Left cardiac atrium (tissue), 4 donors: ENCODE measurements around the gene RAD51B. TPM values are rescaled to one million over a fixed set of nuclear protein-coding genes. Genes with fewer than 3 reads are reported as not detected.
"Not testable (repeated sequence)": the region's sequence is repeated elsewhere in the genome, so short reads cannot be mapped to it uniquely, and the experiment has no call there.

ENCODE experiments used
- ATAC-seq, 2 donors: fragments of 200-7000 bp; cut with Tn5 transposase; one replicate each; pipeline ENCODE4 v1.9.1; 2020; ENCODE audit warnings: mild to moderate bottlenecking in 2 of 2, moderate library complexity in 2 of 2
- DNase-seq: peaks from one replicate; pipeline ENCODE4 v3.0.0-alpha.2; 2020
- intact Hi-C, 2 donors: fragments of 100-400 bp; cut with DNase I; formaldehyde crosslinking; loops; one replicate each; pipeline versions ENCODE4 v1.14.1 to v1.15.1; 2022 to 2023
- long read RNA-seq: library from polyadenylated mRNA; unstranded; transcript quantifications from one replicate; pipeline ENCODE4 v2.0.0, GENCODE V29; 2021
- total RNA-seq, 2 donors: library from RNA; stranded (reverse); fragmentation: NEBNext Ultra II Directional; extraction: Animal tissue kit (Norgen Biotek cat#: 25700); gene quantifications; one replicate each; pipeline ENCODE4 v1.2.1, GENCODE V29; 2021
- donor health status: DM: no; HTN: yes; CAD: no.
- donor health status: DM: no; HTN: yes; CAD: no; lungs with severe emphysema.
- donor health status: DM: yes; HTN: yes; CAD: no.
- donor health status: Dilated cardiomyopathy.

RAD51B gene
- 1 to 10 TPM; 4.4 to 6.6 TPM for total RNA-seq
- long read RNA-seq = 0 reads

DNA sequence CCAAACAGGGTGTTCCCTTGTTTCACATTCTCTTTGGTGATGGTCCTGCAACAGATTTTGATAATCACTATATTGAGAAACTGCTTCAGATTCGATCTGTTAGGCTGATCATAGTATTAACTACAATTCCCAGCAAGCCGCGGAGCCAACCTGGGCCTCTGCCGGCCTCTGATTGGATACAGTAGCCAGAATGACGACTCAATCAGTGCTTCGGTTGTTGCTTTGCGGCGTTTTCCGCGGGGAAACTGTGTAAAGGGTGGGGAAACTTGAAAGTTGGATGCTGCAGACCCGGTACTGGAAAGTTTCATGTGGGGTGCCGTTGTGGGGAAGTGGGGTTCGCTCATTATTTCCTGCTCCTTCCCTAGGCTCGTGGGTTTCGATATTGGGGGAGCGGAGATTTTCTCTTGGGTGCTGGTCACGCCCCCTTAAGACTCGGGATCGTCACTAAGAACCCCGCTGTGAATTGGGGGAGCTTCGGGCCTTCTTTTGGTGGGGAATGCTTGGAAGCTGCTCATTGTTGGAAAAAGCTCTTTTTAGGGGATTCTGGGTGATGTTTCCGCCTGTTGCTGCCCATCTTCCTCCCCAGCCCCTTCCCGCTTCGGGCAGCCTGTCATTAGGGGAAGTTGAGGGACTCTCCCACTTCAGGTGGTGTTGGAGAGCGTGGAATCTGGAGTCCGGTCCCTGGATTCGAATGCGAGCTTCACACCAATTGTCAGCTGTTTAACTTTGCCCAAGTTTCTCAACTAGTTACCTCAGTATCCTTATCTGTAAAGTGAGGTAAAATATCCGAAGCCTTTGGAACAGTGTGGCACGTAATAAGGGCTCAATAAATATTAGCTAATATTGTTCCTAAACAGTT is at the start of gene RAD51B:
Gene RAD51B, plus strand, starts transcription at position 217 of the 859 bp plus-strand sequence.
- ATAC-seq (peak; percentile 86 to 87), DNase-seq (peak; percentile 89)
- intact Hi-C loops = no loop called here

DNA sequence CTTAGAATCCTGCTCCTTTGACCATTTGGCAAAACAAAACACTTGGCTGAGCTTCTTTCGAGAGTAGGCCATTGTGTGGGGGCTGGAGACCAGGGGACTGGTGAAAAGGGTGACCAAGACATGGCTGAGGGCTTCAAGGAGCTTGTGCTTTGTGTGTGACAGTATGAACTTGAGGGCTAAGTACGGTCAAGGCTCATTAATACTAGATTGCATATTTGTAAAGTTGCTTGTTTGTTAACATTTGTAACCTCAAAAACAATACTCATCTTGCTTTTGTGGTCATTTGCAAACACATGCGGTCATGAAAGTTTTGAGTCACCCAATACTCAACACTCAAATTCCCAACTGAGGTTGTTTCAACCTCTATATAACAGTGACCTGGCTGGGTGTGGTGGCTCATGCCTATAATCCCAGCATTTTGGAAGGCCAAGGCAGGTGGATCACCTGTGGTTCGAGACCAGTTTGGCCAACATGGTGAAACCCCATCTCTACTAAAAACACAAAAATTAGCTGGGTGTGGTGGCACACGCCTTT is 45.7 kb upstream of the RAD51B start:
- DNase-seq (no peak), ATAC-seq (no peak)
- intact Hi-C loops = no loop called here

DNA sequence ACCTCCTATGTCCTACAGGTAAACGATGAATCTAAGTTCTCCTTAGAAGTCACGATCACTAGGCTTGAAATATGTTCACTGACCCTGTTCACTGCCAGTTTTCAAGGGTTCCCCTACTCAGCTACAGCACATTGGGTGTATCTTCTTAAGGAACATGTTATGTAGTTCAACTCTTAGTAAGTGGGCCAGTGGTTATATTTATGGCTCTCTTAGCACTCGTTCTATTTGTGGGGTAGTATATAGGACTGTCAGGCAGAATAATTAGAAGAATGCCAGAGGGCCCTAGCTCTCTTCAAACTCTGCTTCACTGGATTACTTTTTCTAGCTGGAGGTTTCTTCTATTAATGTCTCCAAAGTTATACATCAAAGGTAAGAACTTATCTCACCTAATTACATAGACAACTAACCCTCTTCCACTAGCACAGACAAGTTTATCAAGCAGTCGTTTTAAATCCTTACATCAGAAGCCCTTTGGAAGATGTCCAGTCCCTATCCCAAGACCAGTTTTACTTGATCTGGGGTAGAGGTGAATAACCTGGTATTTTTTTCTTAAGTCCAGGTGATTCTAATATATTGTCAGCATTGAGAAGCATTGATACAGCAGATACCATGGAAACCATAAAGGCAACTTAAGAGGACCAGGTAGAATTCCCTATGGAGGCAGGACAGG is 42.8 kb upstream of the RAD51B start:
- no peak for ATAC-seq
- intact Hi-C loops = no loop called here

DNA sequence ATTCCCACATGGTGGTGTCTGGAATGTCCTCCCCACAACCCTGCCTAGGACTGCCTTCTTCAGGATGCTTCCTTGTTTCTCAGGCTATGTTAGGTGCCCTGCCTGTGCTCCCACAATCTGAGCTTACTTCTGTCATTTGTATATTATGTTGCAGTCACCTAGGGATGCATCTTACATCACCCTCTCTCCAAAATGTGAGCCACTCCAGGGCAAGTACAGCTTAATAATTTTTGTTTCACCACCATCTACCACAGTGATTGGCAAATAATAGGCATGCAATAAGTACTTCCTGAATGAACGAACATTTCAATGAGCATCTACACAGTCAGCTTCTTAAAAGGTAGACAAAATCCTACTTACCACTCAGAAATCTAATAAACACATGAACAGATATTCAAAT is 40.8 kb upstream of the RAD51B start:
- no peak for DNase-seq
- ATAC-seq = no peak
- intact Hi-C loops = no loop called here

More for the DNA sequence above, 42.8 kb upstream of the RAD51B start:
- no peak for DNase-seq

DNA sequence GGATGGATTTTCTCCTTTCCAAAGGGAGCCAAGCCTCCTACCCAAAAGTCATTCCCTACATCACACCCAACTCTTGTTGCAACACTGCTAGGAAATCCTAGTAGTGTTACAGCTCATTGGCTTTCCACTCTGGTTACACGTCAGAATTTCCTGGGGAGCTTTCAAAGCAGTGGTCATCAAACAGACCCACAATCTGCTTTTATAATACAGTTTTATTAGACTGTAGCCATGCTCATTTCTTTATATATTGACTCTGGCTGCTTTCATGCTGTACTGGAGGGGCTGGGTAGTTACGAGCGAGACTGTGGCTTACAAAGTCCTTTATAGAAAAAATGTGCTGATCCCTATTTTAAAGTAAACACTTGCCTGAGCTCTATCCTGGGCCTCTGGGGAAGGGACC is 37.5 kb upstream of the RAD51B start:
- no peak for ATAC-seq
- intact Hi-C loops = no loop called here
- DNase-seq = no peak

DNA sequence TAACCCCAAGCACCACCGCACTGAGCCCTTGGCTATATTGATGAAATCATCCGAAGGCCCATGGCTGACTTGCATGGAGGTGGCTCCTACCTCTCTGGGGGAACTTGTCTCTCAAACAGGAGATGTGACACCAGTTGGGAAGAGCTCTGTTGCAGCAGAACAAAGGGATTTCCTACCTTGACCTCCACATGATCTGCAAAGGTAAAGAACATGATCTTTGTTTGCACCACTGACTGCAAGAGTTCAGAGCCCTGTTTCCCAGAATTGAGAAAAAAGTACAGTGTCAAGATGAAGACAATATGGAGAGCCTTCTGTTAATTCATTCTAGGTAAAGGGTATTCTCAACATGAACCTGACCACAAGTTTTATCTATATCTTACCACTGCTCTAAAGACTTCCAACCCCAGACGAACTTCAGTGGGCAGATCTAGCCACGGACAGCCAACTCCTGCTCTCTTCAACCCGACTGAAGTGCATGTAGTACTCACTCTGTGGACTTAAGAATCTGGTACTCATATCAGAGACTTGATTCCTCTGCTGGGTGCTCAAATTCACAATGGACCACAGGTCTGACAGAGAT is 35.2 kb upstream of the RAD51B start:
- intact Hi-C loops = no loop called here
- DNase-seq = no peak
- no peak for ATAC-seq

DNA sequence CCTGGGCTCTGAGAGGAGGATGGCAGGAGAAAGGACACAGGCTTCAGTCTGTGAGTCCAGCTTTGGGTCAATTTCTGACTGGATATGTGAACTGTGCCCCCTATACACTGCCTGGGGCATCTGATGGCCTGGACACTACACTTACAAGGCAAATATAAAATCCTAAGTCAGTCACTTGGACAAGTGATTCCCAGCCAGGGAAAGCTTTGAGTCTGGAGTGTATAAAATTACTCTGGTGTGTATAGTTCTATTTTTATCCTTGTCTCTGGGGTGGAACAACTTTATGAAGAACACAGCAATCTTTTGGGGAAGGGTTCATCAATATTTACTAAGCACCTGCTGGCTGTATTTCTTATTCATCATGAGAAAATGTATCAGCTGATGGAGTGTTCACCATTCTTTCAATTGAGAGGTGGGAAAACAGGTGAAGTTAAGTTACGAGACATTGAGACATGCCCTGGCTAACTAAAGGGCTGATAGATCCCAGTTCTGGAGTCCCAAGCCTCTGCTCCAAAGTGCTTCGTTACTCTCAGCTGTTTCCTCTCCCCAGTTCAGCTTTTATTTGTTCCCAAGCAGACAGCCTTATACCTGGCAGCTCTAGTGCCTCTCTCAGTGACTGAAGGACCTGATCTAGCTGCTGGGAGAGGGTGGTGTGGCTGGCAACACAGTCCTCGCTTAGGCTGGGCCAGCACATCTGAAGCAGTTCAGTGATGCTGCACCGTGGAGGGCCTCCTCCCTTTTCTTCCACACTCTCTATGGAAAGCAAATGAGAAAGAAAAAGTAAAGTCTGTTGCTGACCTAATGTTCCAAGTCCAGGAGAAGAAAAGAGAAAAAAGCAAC is 34.1 kb upstream of the RAD51B start:
- intact Hi-C loops = no loop called here
- ATAC-seq = no peak
- no peak for DNase-seq

DNA sequence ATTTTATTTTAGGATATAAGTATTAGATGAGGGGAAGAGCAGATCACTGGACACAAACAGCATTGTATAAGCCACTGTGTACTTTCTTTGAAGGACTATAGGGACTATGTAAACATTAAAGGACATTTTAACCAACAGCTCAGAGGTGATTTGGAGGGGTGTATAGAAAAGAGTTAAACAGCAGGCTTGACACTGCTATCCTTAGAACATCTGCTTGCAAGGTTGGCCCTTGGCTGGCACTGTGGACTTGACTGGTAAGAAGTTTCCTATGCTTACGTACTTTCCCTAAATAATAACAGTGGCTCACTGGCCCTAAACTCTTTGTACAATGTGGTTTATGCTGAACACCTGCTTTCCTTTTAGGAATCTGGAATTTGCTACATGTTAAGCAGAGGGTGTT is 31.9 kb upstream of the RAD51B start:
- intact Hi-C loops = no loop called here
- ATAC-seq (no peak), DNase-seq (no peak)

DNA sequence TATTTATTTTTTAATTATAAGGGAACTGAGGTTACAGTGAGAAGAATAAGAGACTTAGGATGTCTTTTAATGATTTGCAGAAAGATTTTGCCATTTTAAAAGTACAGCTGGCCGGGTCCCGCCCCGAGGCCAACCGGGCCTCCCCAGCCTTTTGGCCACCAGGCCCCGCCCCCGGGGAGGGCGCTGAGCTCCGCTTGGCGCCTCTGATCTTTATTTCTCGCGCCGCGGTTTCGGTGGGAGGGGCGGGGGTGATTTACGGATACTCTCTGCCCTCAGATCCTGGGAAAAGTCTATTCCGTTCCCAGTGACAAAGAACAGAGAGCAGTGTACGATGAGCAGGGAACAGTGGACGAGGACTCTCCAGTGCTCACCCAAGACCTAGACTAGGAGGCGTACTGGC is 20.8 kb upstream of the RAD51B start:
- intact Hi-C loops = no loop called here
- no peak for DNase-seq
- ATAC-seq = no peak

DNA sequence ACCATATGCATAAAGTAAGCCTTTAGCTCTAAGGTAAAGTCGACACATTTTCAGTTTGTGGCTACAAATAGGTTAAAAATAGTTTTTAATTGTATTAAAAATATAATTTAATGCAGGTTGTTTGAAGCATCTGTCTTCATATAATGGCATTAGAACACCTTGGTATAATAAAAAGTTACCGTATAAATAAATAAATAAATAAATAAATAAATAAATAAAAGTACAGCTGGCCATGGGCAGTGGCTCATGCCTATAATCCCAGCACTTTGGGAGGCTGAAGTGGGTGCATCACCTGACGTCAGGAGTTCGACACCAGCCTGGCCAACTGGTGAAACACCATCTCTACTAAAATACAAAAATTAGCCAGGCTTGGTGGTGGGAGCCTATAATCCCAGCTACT is 18.8 kb upstream of the RAD51B start:
- intact Hi-C loops = no loop called here
- DNase-seq = no peak
- ATAC-seq = no peak

DNA sequence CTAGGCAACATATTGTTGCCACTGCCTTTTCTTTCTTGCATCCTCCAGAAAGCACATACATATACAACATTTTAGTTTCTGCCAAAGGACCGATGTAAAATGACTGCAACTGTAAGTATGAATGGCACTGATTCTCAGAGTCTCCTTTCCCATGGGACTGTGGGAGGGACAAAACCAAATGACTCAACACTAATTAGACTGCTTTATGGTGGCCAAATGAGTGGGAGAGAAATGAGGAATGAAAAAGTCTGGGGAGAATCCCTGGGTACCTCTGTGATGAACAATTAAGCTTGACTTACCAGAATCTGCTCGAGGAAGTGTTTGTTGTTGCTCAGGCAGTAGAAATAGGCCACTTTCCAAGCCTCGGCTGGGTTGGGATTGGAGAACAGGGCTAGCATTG is 13.3 kb upstream of the RAD51B start:
- ATAC-seq (no peak), DNase-seq (no peak)
- intact Hi-C loops = no loop called here

DNA sequence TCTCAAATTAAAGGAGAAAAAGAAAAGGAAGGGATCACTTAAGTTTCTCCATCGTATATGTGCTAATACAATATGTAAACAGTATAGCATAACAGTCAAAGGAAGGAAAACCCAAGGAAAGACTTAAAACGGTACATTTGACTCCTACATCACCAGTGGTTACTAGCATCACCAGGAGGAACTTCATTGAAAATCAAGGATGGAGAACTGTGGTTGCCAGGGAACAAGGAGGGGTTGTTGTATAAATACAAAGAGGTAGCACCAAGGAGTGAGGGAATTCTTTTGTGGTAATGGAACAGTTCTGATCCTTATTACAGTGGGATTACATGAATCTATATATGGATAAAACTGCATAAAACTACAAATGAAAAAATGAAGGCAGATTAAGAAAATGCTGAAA is 4.8 kb upstream of the RAD51B start:
- no peak for ATAC-seq
- no peak for DNase-seq
- intact Hi-C loops = no loop called here

DNA sequence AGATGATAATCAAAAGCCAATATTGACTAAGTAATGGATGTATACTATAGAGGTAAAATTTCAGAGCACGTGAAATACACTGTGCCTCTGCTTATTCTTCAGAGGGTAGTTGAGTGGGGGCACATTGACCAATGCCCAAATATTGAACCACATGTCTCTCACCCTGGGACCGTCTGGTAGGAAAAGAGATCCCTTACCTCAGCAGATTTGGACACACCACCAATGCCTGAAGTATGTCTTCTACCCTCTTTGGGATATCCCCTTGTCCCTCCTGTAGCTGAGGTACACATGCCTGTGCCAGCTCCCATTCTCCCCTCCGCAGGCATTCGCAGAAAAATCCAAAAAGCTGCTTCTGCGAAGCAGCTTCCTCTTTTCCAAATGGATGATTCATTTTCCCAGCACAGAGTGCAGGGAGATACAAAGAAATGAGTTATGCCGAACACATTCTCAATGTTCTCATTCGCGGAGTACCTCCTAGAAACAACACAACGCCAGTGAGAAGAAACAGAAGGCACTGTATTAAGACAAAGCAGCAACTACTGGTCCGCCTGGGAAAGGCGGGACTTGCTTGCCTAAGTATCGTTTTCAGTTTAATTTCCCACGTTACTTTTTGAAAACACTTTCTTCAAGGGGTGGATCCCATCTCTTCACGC is 3.9 kb upstream of the RAD51B start:
- ATAC-seq = peak in 1 of 2 donors; percentile 2
- DNase-seq = no peak

DNA sequence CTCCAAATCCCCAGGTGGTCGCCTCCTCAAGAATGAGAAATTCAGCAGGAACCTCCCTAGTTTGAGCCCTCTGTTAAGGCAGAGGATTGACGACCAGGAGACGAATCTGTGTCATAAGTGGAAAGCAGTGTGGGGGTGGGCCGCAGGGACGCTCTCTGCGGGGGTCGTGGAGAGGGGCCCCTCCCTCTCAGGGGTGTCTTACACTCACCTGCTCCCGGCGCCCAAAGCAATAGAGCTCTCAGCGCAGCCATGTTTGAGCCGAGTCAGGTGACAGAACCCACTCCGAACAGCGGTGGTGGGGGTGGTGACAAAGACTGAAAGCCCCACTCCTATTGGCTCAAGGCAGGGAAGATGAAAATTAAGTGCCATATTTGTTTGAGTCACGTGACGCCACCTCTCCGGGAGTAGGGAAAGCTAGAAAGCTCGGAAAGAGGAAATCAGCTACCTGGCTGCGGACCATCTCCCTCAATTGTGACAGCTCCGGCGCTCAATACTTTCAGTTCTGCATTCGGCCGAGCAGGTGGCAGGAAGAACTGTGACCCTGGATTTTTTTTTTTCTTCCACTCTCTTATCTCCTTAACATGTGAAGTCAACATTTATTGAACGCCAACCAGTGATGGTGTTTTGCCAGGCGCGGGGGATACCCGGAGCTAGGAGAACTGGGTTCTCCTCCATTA is 3.1 kb upstream of the RAD51B start, which contains the start of gene ZFYVE26:
Gene ZFYVE26, minus strand, starts transcription at position 265 of the 677 bp plus-strand sequence. CDS start 627 bp downstream, outside the sequence.
- intact Hi-C loops = no loop called here
- ATAC-seq (peak; percentile 96 to 98), DNase-seq (peak; percentile 92)

More for the DNA sequence above, 3.9 kb upstream of the RAD51B start:
- intact Hi-C loops = no loop called here

DNA sequence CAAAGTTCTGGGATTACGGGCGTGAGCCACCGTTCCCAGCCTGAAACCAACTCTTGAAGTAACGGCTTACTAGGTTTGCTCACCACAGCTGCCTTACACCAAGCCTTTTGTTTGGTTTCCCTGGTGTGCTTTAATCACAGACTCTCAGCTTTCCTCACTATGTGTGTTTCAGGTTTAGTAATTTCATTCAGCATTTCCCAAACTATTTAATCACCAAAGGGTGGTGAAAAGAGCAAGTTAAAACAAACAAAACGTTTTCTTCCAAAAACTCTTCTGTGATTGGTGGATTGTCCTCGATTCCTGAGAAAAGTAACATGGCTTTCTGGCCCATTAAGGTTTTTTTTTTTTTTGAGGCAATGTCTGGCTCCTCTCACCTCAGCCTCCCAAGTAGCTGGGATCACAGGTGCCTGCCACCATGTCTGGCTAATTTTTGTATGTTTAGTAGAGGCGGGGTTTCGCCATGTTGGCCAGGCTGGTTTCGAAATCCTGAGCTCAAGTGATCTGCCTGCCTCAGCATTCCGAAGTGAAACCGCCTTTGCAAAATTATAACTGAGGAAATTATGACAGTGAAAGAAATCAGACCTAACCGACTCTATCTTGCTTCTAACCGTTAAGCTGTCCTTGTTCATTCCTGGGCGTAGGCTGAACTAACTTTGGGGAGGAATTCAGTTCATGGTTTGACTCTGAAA is 1.7 kb upstream of the RAD51B start:
- DNase-seq (no peak), ATAC-seq (no peak)
- intact Hi-C loops = no loop called here

DNA sequence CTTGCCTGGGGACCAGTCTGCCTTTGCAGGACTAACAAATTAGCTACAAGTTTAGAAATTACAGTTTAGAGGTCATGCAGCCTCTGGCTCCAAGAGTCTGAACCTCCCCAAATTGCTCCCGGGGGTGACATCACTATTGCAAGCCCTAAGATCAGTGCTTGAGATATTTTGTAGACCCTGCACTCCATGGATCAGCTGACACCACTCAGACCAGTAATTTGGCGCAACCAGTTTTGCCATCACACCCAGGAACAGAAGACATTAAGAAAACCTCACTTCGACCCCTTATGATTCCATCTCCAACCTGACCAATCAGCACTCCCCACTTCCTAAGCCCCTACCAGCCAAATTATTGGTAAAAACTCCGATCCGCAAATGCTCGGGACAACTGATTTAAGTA is 1.1 kb upstream of the RAD51B start:
- intact Hi-C loops, ATAC-seq, DNase-seq: not testable (repeated sequence)

DNA sequence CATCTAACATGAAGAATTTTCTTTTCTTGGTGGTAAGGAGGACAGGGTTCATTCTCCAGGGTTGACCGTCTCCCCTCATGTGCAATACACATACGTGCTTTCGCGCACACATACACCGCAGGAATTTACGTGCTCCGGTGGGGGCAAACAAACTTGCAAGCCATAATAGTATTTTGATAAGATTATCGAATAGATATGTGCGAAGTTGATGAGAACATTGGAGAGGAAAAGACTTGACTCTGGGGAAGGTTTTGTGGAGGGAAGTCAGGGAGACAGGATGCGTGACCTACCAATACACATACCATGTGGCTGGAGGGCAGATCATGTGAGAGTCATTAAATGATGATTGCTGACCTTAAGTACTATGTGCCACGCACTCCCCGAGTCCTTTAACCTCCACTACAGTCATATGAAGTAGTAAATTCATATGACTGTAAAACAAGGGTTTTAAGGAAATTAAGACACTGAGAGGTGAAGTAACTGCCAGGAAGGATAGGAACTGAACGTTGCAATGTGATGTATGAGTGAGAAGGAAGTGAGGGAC is 921 bp downstream of the RAD51B start:
- ATAC-seq (no peak), DNase-seq (no peak)
- intact Hi-C loops = no loop called here
